HCT116 (cell line): ENCODE measurements around the gene HSD3B2. TPM values are rescaled to one million over a fixed set of nuclear protein-coding genes. Genes with fewer than 3 reads are reported as not detected.

ENCODE experiments used
- ATAC-seq: fragments of 200-7000 bp; cut with Tn5 transposase; 2 replicates; pipeline ENCODE4 v1.9.1; 2020; ENCODE audit warnings: mild to moderate bottlenecking, moderate library complexity
- BruUV-seq: library from RNA; stranded (reverse); fragments of 400-500 nt; replicated peaks from 2 replicates; lab custom pipeline; 2021; lab: Mats Ljungman, UMichigan
- CTCF ChIA-PET: fragments of 300-600 bp; sonication (Branson Sonifier 250); formaldehyde crosslinking; loops from one replicate; lab custom pipeline; 2021; ENCODE audit warnings: antibody characterized with exemption; lab: Charles Lee
- POLR2A ChIA-PET: fragments of 300-600, 350-600 bp; sonication (Branson Sonifier 250); formaldehyde crosslinking; loops from one replicate; lab custom pipeline; 2021; ENCODE audit warnings: antibody characterized with exemption; lab: Charles Lee
- RAD21 ChIA-PET, 2 experiments: fragments of 300-600 bp; sonication (Branson Sonifier 250); formaldehyde crosslinking; loops; one replicate each; lab custom pipeline; 2023; ENCODE audit warnings: low total read pairs in 2 of 2; ENCODE audit not compliant: uncharacterized antibody in 2 of 2, unreplicated experiment in 2 of 2, low non-redundant PET in 1 of 2; lab: Charles Lee
- DNase-seq: peaks from one replicate; pipeline ENCODE4 v3.0.0-alpha.2; 2010; ENCODE audit warnings: low read depth, low spot score
- H2AFZ ChIP-seq: fragments of 200-600 bp; shearing (Covaris generic), sonication (generic); 2 replicates; pipeline ENCODE4 v1.6.1; 2017; ENCODE audit warnings: low read depth, mixed run types, mixed read lengths, antibody characterized with exemption, low read length; ENCODE audit not compliant: poor library complexity, severe bottlenecking
- H3K27ac ChIP-seq: 2 replicates; pipeline ENCODE4 v1.5.1; 2012; ENCODE audit warnings: low read depth, low read length
- H3K27me3 ChIP-seq: fragments of 200-600 bp; sonication (generic); 2 replicates; pipeline ENCODE4 v1.6.1; 2016; ENCODE audit warnings: mixed run types, low read length, mixed read lengths; ENCODE audit not compliant: insufficient read depth
- H3K36me3 ChIP-seq, 2 experiments: fragments of 200-500 bp in 1 of 2; fragments of 200-600 bp in 1 of 2; sonication (Bioruptor generic) in 1 of 2; sonication (generic) in 1 of 2; 2 replicates each; pipeline versions ENCODE4 v1.5.1 to v1.6.1; 2014 to 2016; ENCODE audit warnings: low read length in 2 of 2, inconsistent platforms in 1 of 2, mixed read lengths in 1 of 2, mixed run types in 1 of 2; ENCODE audit not compliant: insufficient read depth in 2 of 2, control insufficient read depth in 1 of 2
- H3K4me1 ChIP-seq, 2 experiments: fragments of 200-600 bp in 1 of 2; sonication (generic) in 1 of 2; 2 replicates each; pipeline versions ENCODE4 v1.5.1 to v1.6.1; 2012 to 2017; ENCODE audit warnings: low read length in 2 of 2, inconsistent platforms in 1 of 2, mild to moderate bottlenecking in 1 of 2, mixed read lengths in 1 of 2, mixed run types in 1 of 2, moderate library complexity in 1 of 2; ENCODE audit not compliant: insufficient read depth in 2 of 2, control insufficient read depth in 1 of 2
- H3K4me2 ChIP-seq: fragments of 200-600 bp; sonication (generic); 2 replicates; pipeline ENCODE4 v1.6.1; 2017; ENCODE audit warnings: mixed run types, low read length, mixed read lengths
- H3K4me3 ChIP-seq, 2 experiments: fragments of 200-600 bp in 1 of 2; sonication (generic) in 1 of 2; replicated peaks in 1 of 2; 2 replicates each; pipeline ENCODE4 v1.5.1; 2011 to 2016; ENCODE audit warnings: low read length in 2 of 2, control low read depth in 1 of 2, low read depth in 1 of 2, mild to moderate bottlenecking in 1 of 2, mixed read lengths in 1 of 2, mixed run types in 1 of 2
- H3K79me2 ChIP-seq: fragments of 200-600 bp; sonication (generic); 2 replicates; pipeline ENCODE4 v1.6.1; 2017; ENCODE audit warnings: mild to moderate bottlenecking, mixed run types, low read length, moderate library complexity, mixed read lengths; ENCODE audit not compliant: insufficient read depth
- H3K9ac ChIP-seq: fragments of 200-600 bp; sonication (generic); 2 replicates; pipeline ENCODE4 v1.6.1; 2016; ENCODE audit warnings: low read length, mixed read lengths
- H3K9me2 ChIP-seq: fragments of 200-600 bp; sonication (generic), shearing (Covaris generic); 2 replicates; pipeline ENCODE4 v1.6.1; 2017; ENCODE audit warnings: mixed run types, mild to moderate bottlenecking, moderate library complexity; ENCODE audit not compliant: insufficient read depth
- H3K9me3 ChIP-seq, 2 experiments: fragments of 200-500 bp in 1 of 2; fragments of 200-600 bp in 1 of 2; sonication (Bioruptor generic) in 1 of 2; sonication (generic) in 1 of 2; 2 replicates each; pipeline ENCODE4 v1.6.1; 2014 to 2017; ENCODE audit warnings: low read length in 2 of 2, mixed read lengths in 2 of 2, inconsistent platforms in 1 of 2, low read depth in 1 of 2, mild to moderate bottlenecking in 1 of 2, mixed run types in 1 of 2, moderate library complexity in 1 of 2; ENCODE audit not compliant: control insufficient read depth in 1 of 2, insufficient read depth in 1 of 2
- H4K20me1 ChIP-seq: fragments of 200-600 bp; sonication (generic), shearing (Covaris generic); 2 replicates; pipeline ENCODE4 v1.6.1; 2017; ENCODE audit warnings: mixed run types, mild to moderate bottlenecking, moderate library complexity; ENCODE audit not compliant: insufficient read depth
- CBX3 ChIP-seq: IDR thresholded peaks from 2 replicates; pipeline ENCODE4 v1.6.1; 2012; ENCODE audit warnings: low read depth
- CTCF ChIP-seq, 3 experiments: fragments of 200-600 bp in 1 of 3; sonication (generic) in 1 of 3; IDR thresholded peaks in 2 of 3; conservative IDR thresholded peaks in 1 of 3; 2 replicates each; pipeline ENCODE4 v1.5.1; 2012 to 2017; ENCODE audit warnings: low read depth in 2 of 3, low read length in 2 of 3, antibody characterized with exemption in 1 of 3, borderline replicate concordance in 1 of 3, control low read depth in 1 of 3, mild to moderate bottlenecking in 1 of 3, mixed read lengths in 1 of 3, mixed run types in 1 of 3, moderate library complexity in 1 of 3; ENCODE audit not compliant: insufficient read depth in 1 of 3
- EGR1 ChIP-seq: IDR thresholded peaks from 2 replicates; pipeline ENCODE4 v1.6.1; 2012; ENCODE audit warnings: low read depth
- ELF1 ChIP-seq: IDR thresholded peaks from 2 replicates; pipeline ENCODE4 v1.6.1; 2012; ENCODE audit warnings: low read depth, borderline replicate concordance
- EZH2 ChIP-seq: fragments of 200-600 bp; sonication (generic); IDR thresholded peaks from 2 replicates; pipeline ENCODE4 v1.6.1; 2017; ENCODE audit warnings: antibody characterized with exemption, mixed run types
- EZH2phosphoT487 ChIP-seq: fragments of 200-600 bp; IDR thresholded peaks from 2 replicates; pipeline ENCODE4 v1.6.1; 2018; ENCODE audit warnings: antibody characterized with exemption, borderline replicate concordance
- FOSL1 ChIP-seq: IDR thresholded peaks from 2 replicates; pipeline ENCODE4 v1.6.1; 2012; ENCODE audit warnings: low read depth
- JUND ChIP-seq: IDR thresholded peaks from 2 replicates; pipeline ENCODE4 v1.6.1; 2012
- MAX ChIP-seq: IDR thresholded peaks from 2 replicates; pipeline ENCODE4 v1.6.1; 2012
- RAD21 ChIP-seq: IDR thresholded peaks from 2 replicates; pipeline ENCODE4 v1.6.1; 2012; ENCODE audit warnings: low read depth, mild to moderate bottlenecking
- SRF ChIP-seq: IDR thresholded peaks from 2 replicates; pipeline ENCODE4 v1.6.1; 2012; ENCODE audit warnings: low read depth
- TCF7L2 ChIP-seq: IDR thresholded peaks from 2 replicates; pipeline ENCODE4 v1.7.0; 2011; ENCODE audit warnings: borderline replicate concordance, inconsistent platforms; ENCODE audit not compliant: insufficient read depth, insufficient read length; ENCODE audit errors: extremely low read depth
- ZNF274 ChIP-seq: fragments of 200-500 bp; sonication (Bioruptor generic); IDR thresholded peaks from 2 replicates; pipeline ENCODE4 v1.6.1; 2014; ENCODE audit warnings: mild to moderate bottlenecking, low read depth, low read length, inconsistent platforms
- intact Hi-C: fragments of 100-400 bp; cut with micrococcal nuclease; formaldehyde crosslinking; loops from 2 replicates; pipeline ENCODE4 v1.10.0; 2022
- total RNA-seq: library from RNA; stranded (reverse); gene quantifications from one replicate; pipeline ENCODE4 v1.2.1, GENCODE V29; 2021; ENCODE audit not compliant: unreplicated experiment
- TF ChIP-seq, protein P1 (sequence below): IDR thresholded peaks from 2 replicates; pipeline ENCODE4 v1.6.1; 2012
- TF ChIP-seq, protein P2 (sequence below): IDR thresholded peaks from 2 replicates; pipeline ENCODE4 v1.6.1; 2012; ENCODE audit warnings: low read depth

Gene HSD3B2
- total RNA-seq, 1 experiment from 2014 or later = 1.4 TPM

DNA sequence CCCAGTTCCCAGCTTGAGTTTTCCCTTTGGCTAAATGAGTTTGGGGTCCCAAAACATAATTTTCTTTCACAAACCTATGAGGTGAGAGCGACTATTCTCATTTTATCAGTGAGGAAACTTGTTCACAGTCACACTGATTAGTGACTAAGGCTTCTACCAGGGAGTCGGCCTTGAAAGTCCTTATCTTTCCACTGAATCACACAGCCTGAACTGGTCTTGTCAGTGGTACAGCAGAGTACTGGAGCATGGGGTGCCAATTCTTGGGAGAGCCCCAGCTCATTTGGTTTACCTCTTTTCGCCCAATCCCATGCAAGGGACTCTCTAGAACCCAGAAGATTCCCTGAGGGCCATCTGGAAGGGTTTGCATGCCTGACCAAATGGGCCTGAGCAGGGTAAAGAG, 16.9 kb downstream of the HSD3B2 start:
- no peak overlapping the region for H3K9ac ChIP-seq
- no peaks in the 10 kb centered on the region for H4K20me1 ChIP-seq
- no peak for TF ChIP-seq CBX3
- TF ChIP-seq, protein P1, sequence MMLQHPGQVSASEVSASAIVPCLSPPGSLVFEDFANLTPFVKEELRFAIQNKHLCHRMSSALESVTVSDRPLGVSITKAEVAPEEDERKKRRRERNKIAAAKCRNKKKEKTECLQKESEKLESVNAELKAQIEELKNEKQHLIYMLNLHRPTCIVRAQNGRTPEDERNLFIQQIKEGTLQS = no peak
- TF ChIP-seq FOSL1 = no peak
- TF ChIP-seq TCF7L2 = no peak
- no peak for TF ChIP-seq JUND
- no peak for TF ChIP-seq RAD21
- no peak for TF ChIP-seq MAX
- TF ChIP-seq ELF1 = no peak
- TF ChIP-seq EZH2phosphoT487 = no peak
- intact Hi-C loops = no loop called here
- no peak overlapping the region for H3K4me2 ChIP-seq
- no peaks in the 10 kb centered on the region for H3K4me1 ChIP-seq
- ChIA-PET RAD21 (no interaction called here), POLR2A (no interaction called here), CTCF (no interaction called here)
- no peaks in the 10 kb centered on the region for H3K9me2 ChIP-seq
- H3K27ac ChIP-seq = no peak overlapping the region
- ATAC-seq (no peak), DNase-seq (no peak)
- no peaks in the 10 kb centered on the region for H3K9me3 ChIP-seq
- H3K27me3 ChIP-seq = peaks cover 43% of the 10 kb centered on the region
- BruUV-seq = no TSS peak
- no peaks in the 10 kb centered on the region for H3K79me2 ChIP-seq
- no peaks in the 10 kb centered on the region for H3K36me3 ChIP-seq
- H2AFZ ChIP-seq = no peak overlapping the region
- no peak overlapping the region for H3K4me3 ChIP-seq

- intact Hi-C loops = no loop called here
- H3K4me1 ChIP-seq = no peaks in the 10 kb centered on the region
- peaks cover 53% of the 10 kb centered on the region for H3K27me3 ChIP-seq
- no peak overlapping the region for H3K27ac ChIP-seq
- no peak for DNase-seq
- BruUV-seq = no TSS peak
- no peaks in the 10 kb centered on the region for H3K36me3 ChIP-seq
- H3K79me2 ChIP-seq = no peaks in the 10 kb centered on the region
- H3K9me3 ChIP-seq = no peaks in the 10 kb centered on the region
- no peak overlapping the region for H2AFZ ChIP-seq
- no peak overlapping the region for H3K4me2 ChIP-seq
- ChIA-PET RAD21 (no interaction called here), POLR2A (no interaction called here), CTCF (no interaction called here)
- ATAC-seq = no peak
- no peak overlapping the region for H3K4me3 ChIP-seq
- no peak overlapping the region for H3K9ac ChIP-seq
- H4K20me1 ChIP-seq = no peaks in the 10 kb centered on the region
- H3K9me2 ChIP-seq = no peaks in the 10 kb centered on the region
- TF ChIP-seq, protein P2, sequence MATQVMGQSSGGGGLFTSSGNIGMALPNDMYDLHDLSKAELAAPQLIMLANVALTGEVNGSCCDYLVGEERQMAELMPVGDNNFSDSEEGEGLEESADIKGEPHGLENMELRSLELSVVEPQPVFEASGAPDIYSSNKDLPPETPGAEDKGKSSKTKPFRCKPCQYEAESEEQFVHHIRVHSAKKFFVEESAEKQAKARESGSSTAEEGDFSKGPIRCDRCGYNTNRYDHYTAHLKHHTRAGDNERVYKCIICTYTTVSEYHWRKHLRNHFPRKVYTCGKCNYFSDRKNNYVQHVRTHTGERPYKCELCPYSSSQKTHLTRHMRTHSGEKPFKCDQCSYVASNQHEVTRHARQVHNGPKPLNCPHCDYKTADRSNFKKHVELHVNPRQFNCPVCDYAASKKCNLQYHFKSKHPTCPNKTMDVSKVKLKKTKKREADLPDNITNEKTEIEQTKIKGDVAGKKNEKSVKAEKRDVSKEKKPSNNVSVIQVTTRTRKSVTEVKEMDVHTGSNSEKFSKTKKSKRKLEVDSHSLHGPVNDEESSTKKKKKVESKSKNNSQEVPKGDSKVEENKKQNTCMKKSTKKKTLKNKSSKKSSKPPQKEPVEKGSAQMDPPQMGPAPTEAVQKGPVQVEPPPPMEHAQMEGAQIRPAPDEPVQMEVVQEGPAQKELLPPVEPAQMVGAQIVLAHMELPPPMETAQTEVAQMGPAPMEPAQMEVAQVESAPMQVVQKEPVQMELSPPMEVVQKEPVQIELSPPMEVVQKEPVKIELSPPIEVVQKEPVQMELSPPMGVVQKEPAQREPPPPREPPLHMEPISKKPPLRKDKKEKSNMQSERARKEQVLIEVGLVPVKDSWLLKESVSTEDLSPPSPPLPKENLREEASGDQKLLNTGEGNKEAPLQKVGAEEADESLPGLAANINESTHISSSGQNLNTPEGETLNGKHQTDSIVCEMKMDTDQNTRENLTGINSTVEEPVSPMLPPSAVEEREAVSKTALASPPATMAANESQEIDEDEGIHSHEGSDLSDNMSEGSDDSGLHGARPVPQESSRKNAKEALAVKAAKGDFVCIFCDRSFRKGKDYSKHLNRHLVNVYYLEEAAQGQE = no peak
- TF ChIP-seq ZNF274 (no peak), JUND (no peak), EGR1 (no peak), CTCF (IDR thresholded peaks at IDR 0.05 in 2 of 3, conservative IDR thresholded peaks at IDR 0.05 in 1 of 3; ENCODE audit: borderline replicate concordance in 1 of 3, insufficient read depth in 1 of 3, low read depth in 2 of 3, low read length in 2 of 3) (no peak), SRF (no peak), EZH2 (no peak), MAX (no peak), EZH2phosphoT487 (no peak), ELF1 (no peak)
These were observed 20.1 kb downstream of the HSD3B2 start for GRCh38 chr1:119435052-119435451.
